GM19463 (cell line): ENCODE data around the gene MYO1B.
"Not testable (repeated sequence)": the region's sequence is repeated elsewhere in the genome, so short reads cannot be mapped to it uniquely, and the experiment has no call there.

Experiments used
- ATAC-seq: cut with Tn5 transposase; IDR thresholded peaks from one replicate; pipeline ENCODE4 v1.9.1; 2021; ENCODE audit warnings: mild to moderate bottlenecking, moderate library complexity; ENCODE audit not compliant: unreplicated experiment

MYO1B gene

DNA sequence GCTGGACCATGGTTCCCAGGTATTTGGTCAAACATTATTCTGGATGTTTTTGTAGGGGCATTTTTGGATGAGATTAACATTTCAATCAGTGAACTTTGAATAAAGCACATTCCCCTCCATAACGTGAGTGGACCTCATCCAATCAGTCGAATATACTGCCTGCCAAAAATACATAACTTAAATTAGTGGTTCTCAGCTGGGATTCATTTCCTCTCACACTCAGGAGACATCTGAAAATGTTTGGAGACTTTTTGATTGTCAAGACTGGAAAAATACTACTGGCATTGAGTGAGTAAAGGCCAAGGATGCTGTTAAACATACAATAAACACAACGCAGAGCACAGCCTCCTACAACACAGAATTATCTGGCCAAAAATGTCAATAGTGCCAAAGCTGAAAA, 198.2 kb downstream of the MYO1B start:
- no peak for ATAC-seq

DNA sequence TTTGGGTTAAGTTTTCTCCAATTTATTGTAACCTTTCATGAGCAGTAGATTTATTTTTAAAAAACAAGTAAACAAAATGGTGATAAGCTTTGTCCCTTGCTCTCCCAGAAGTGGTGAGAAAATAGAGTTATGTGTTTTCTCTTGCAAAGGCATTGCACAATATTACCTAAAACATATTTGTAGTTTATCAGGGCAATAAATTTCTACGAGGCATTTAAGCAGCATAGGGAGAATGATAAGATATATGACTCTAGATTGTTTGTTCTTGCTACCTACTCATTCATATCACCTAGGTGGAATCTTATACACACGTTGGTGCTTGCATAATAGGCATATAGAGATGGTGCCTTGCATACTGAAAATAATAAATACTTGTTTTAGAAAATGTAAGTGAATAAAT, 201.7 kb downstream of the MYO1B start:
- no peak for ATAC-seq

- ATAC-seq, result no peak
Observed at GRCh38 chr2:191451116-191451515, 205.9 kb downstream of the MYO1B start.

GRCh38 chr2:191452065-191452464, 206.9 kb downstream of the MYO1B start:
- ATAC-seq, result no peak

GRCh38 chr2:191453761-191454160, 208.6 kb downstream of the MYO1B start:
- no peak for ATAC-seq

GRCh38 chr2:191456506-191456905, 211.3 kb downstream of the MYO1B start:
- ATAC-seq, result not testable (repeated sequence)

DNA sequence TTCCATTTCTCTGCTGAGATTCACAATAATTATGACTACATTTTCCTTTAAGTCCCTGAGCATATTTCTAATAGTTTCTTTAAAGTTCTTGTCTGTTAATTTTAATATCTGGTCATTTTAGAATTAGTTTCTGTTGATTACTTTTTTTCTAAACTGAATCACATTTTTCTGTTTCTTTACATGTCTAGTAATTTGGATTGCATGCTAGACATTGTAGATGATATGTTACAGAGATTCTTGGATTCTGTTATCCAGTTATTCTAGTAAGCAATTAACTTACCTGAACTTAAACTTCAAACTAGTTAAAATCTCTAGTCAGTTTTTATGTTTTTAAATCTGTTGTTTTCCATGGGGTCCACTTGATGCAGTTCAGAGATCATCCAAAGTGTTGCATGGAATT, 214.0 kb downstream of the MYO1B start:
- ATAC-seq, result no peak

GRCh38 chr2:191462370-191462769, 217.2 kb downstream of the MYO1B start:
- ATAC-seq, result no peak

DNA sequence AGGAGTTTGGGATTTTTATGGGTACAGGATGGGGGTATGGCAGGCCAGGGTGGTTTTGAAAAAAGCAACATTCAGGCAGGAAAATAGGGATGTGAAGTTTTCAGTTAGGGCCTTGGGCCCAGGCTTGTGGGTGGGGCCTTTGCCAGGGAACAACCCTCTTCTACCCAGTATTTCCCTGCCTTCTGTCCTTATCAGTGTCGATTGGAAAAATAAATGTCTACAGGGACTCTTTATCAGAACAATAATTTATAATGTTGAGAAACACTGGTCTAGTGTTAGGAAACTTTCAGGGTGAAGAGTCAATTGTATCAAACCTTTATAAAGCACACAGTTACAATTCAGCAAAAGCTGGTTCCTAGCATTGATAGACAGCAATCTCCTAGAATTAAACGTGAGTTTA, 218.6 kb downstream of the MYO1B start:
- ATAC-seq, result no peak

- ATAC-seq, result no peak
Observed at GRCh38 chr2:191465766-191466420, 220.7 kb downstream of the MYO1B start.

- ATAC-seq, result no peak
Observed at GRCh38 chr2:191467113-191467512, 221.9 kb downstream of the MYO1B start.

GRCh38 chr2:191470306-191470705, 225.1 kb downstream of the MYO1B start:
- ATAC-seq, result no peak

DNA sequence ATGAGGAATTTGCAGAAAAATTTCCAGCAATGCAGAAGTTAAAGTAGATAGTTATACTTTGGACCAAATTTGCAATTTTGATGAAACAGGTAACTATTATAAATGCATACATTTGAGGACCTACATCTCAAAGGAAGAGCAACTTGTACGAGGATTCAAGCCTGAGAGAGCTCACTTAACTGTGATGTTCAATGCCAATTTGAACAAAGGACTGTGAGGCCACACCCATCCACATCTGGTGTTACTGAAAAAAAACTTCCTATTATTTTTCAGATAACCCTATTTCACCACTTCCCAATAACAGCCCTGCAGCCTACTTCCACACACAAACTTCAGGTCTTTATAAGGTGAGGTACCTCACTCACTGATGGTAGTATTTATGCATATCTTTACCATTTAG, 229.3 kb downstream of the MYO1B start:
- ATAC-seq, result no peak
